ENCODE results near the gene SCRN2.
A peak's percentile ranks its signal among the peaks of the same experiment; 100 is the strongest.

SCRN2 gene

GRCh38 chr17:47840742-47841487 is at the start of gene SCRN2:
Gene SCRN2, minus strand, starts transcription at chr17:47841273. Its CDS starts 430 bp downstream, at chr17:47840843.
- DNase-seq (ENCODE audit: low spot score): peak; percentile 90

GRCh38 chr17:47889734-47890529 is 48.9 kb upstream of the SCRN2 start:
- peak; percentile 86 for DNase-seq (ENCODE audit: low spot score)

GRCh38 chr17:47888293-47888692 is 47.2 kb upstream of the SCRN2 start:
- no peak for DNase-seq (ENCODE audit: low spot score)

GRCh38 chr17:47884905-47885730 is 44.0 kb upstream of the SCRN2 start:
- no peak for DNase-seq (ENCODE audit: low spot score)

- DNase-seq (ENCODE audit: low spot score): no peak
These were observed 43.3 kb upstream of the SCRN2 start for GRCh38 chr17:47884427-47884740.

- no peak for DNase-seq (ENCODE audit: low spot score)
These were observed 42.7 kb upstream of the SCRN2 start for GRCh38 chr17:47883589-47884426.

GRCh38 chr17:47882695-47883588 is 41.9 kb upstream of the SCRN2 start:
- no peak for DNase-seq (ENCODE audit: low spot score)

- peak; percentile 19 for DNase-seq (ENCODE audit: low spot score)
These were observed 41.2 kb upstream of the SCRN2 start for GRCh38 chr17:47882247-47882646.

GRCh38 chr17:47879776-47880454 is 38.8 kb upstream of the SCRN2 start:
- no peak for DNase-seq (ENCODE audit: low spot score)

- peak; percentile 55 for DNase-seq (ENCODE audit: low spot score)
These were observed 38.0 kb upstream of the SCRN2 start for GRCh38 chr17:47879028-47879585.

GRCh38 chr17:47878203-47879027 is 37.3 kb upstream of the SCRN2 start:
- no peak for DNase-seq (ENCODE audit: low spot score)

- no peak for DNase-seq (ENCODE audit: low spot score)
These were observed 36.4 kb upstream of the SCRN2 start for GRCh38 chr17:47877368-47878034.

- DNase-seq (ENCODE audit: low spot score): no peak
These were observed 34.2 kb upstream of the SCRN2 start for GRCh38 chr17:47875011-47875985.

- DNase-seq (ENCODE audit: low spot score): no peak
These were observed 32.4 kb upstream of the SCRN2 start for GRCh38 chr17:47873200-47874090.

- DNase-seq (ENCODE audit: low spot score): no peak
These were observed 31.6 kb upstream of the SCRN2 start for GRCh38 chr17:47872651-47873161.

Data from kidney tubule cell (primary cell).